GM12878 (cell line): ENCODE data around the gene TGFBR3. TPM values are rescaled to one million over a fixed set of nuclear protein-coding genes. Genes with fewer than 3 reads are reported as not detected.

ENCODE experiments used
- ATAC-seq: fragments of 200-7000 bp; cut with Tn5 transposase; 3 replicates; pipeline ENCODE4 v1.9.1; 2020; ENCODE audit warnings: mild to moderate bottlenecking, moderate library complexity
- BruUV-seq: library from RNA; stranded (reverse); fragments of 400-500 nt; replicated peaks from 2 replicates; lab custom pipeline; 2021; lab: Mats Ljungman, UMichigan
- CTCF ChIA-PET: fragments of 300-600 bp; sonication (Branson Sonifier 250); formaldehyde crosslinking; extraction: SDS; loops from one replicate; lab custom pipeline; 2021; ENCODE audit warnings: inconsistent platforms; lab: Yijun Ruan, JAX
- POLR2A ChIA-PET: fragments of 350-600 bp; formaldehyde crosslinking; extraction: SDS; loops from one replicate; lab custom pipeline; 2021; ENCODE audit warnings: inconsistent platforms; lab: Charles Lee
- RAD21 ChIA-PET: fragments of 300-600 bp; sonication (Branson Sonifier 250); formaldehyde crosslinking; loops from one replicate; lab custom pipeline; 2023; ENCODE audit warnings: antibody characterized with exemption; ENCODE audit not compliant: unreplicated experiment; lab: Charles Lee
- SMC1A ChIA-PET: fragments of 300-600 bp; sonication (Branson Sonifier 250); formaldehyde crosslinking; loops from one replicate; lab custom pipeline; 2023; ENCODE audit not compliant: unreplicated experiment, uncharacterized antibody; lab: Charles Lee
- DNase-seq: peaks from one replicate; pipeline ENCODE4 v3.0.0-alpha.2; 2011; ENCODE audit warnings: low read depth, low spot score
- FAIRE-seq: peaks from 3 replicates; lab custom pipeline; 2011; peaks lifted over from hg19 to GRCh38; lab: Jason Lieb, UNC
- H2AFZ ChIP-seq: 2 replicates; pipeline ENCODE4 v1.6.0; 2011; ENCODE audit warnings: low read depth, low read length, control low read depth; ENCODE audit not compliant: control insufficient read depth
- H3K27ac ChIP-seq: 2 replicates; pipeline ENCODE4 v1.5.1; 2011; ENCODE audit warnings: control low read depth; ENCODE audit not compliant: control insufficient read depth, insufficient read depth
- H3K27me3 ChIP-seq, 2 experiments: replicated peaks in 1 of 2; 2 replicates each; pipeline versions ENCODE4 v1.6.0 to v1.6.1; 2011; ENCODE audit warnings: low read length in 1 of 2; ENCODE audit not compliant: control insufficient read depth in 2 of 2, insufficient read depth in 2 of 2
- H3K36me3 ChIP-seq, 2 experiments: 2 replicates each; pipeline ENCODE4 v1.5.1; 2011; ENCODE audit warnings: low read length in 1 of 2; ENCODE audit not compliant: control insufficient read depth in 2 of 2, insufficient read depth in 2 of 2
- H3K4me1 ChIP-seq: 2 replicates; pipeline ENCODE4 v1.6.1; 2011; ENCODE audit warnings: mild to moderate bottlenecking, low read length, moderate library complexity, mixed read lengths; ENCODE audit not compliant: control insufficient read depth, insufficient read depth
- H3K4me2 ChIP-seq: 2 replicates; pipeline ENCODE4 v1.6.0; 2011; ENCODE audit warnings: control low read depth; ENCODE audit not compliant: control insufficient read depth, insufficient read depth
- H3K4me3 ChIP-seq: fragments of 200-600 bp; sonication (generic); 2 replicates; pipeline ENCODE4 v1.5.1; 2016
- H3K79me2 ChIP-seq: 2 replicates; pipeline ENCODE4 v1.6.0; 2011; ENCODE audit warnings: low read length; ENCODE audit not compliant: control insufficient read depth, insufficient read depth
- H3K9ac ChIP-seq: 2 replicates; pipeline ENCODE4 v1.8.0; 2011; ENCODE audit warnings: low read length, control low read depth, mixed read lengths; ENCODE audit not compliant: control insufficient read depth, insufficient read depth
- H3K9me3 ChIP-seq: replicated peaks from 3 replicates; pipeline ENCODE4 v1.5.1; 2011; ENCODE audit warnings: mild to moderate bottlenecking, low read length; ENCODE audit not compliant: control insufficient read depth, insufficient read depth
- H4K20me1 ChIP-seq: 2 replicates; pipeline ENCODE4 v1.6.0; 2011; ENCODE audit not compliant: control insufficient read depth, insufficient read depth
- BCLAF1 ChIP-seq: fragments of 450-650 bp; IDR thresholded peaks from 2 replicates; pipeline ENCODE4 v1.6.1; 2017; ENCODE audit warnings: antibody characterized with exemption, mild to moderate bottlenecking, moderate library complexity
- CBFB ChIP-seq: IDR thresholded peaks from 2 replicates; pipeline ENCODE4 v1.6.1; 2016; ENCODE audit warnings: antibody characterized with exemption, low read depth
- CBX5 ChIP-seq: sonication (generic); IDR thresholded peaks from 2 replicates; pipeline ENCODE4 v1.6.1; 2016; ENCODE audit warnings: low read depth, moderate library complexity, mild to moderate bottlenecking, inconsistent platforms
- E2F8 ChIP-seq: fragments of 450-650 bp; IDR thresholded peaks from 2 replicates; pipeline ENCODE4 v1.6.1; 2018; ENCODE audit warnings: mild to moderate bottlenecking, low read depth, moderate library complexity; ENCODE audit not compliant: partially characterized antibody
- ESRRA ChIP-seq: IDR thresholded peaks from 2 replicates; pipeline ENCODE4 v1.6.1; 2012; ENCODE audit warnings: mild to moderate bottlenecking, low read length, improper control_type of control experiment
- HSF1 ChIP-seq: fragments of 150-350 bp; IDR thresholded peaks from 2 replicates; pipeline ENCODE4 v1.6.1; 2014; ENCODE audit warnings: mild to moderate bottlenecking, low read depth, low read length
- KLF5 ChIP-seq: fragments of 450-650 bp; IDR thresholded peaks from 2 replicates; pipeline ENCODE4 v1.6.1; 2014; ENCODE audit warnings: mild to moderate bottlenecking; ENCODE audit not compliant: partially characterized antibody
- SMARCA5 ChIP-seq: fragments of 450-650 bp; IDR thresholded peaks from 2 replicates; pipeline ENCODE4 v1.6.1; 2017; ENCODE audit warnings: mild to moderate bottlenecking
- SREBF1 ChIP-seq: IDR thresholded peaks from 2 replicates; pipeline ENCODE4 v1.6.1; 2012; ENCODE audit warnings: mild to moderate bottlenecking, low read length
- STAT3 ChIP-seq: IDR thresholded peaks from 2 replicates; pipeline ENCODE4 v1.6.1; 2011; ENCODE audit warnings: low read depth, low read length, improper control_type of control experiment
- SUZ12 ChIP-seq: fragments of 200-600 bp; sonication (generic); IDR thresholded peaks from one replicate; pipeline ENCODE4 v1.6.1; 2018; ENCODE audit warnings: antibody characterized with exemption, mild to moderate bottlenecking; ENCODE audit not compliant: unreplicated experiment
- ZZZ3 ChIP-seq: IDR thresholded peaks from 2 replicates; pipeline ENCODE4 v1.6.1; 2011; ENCODE audit warnings: low read depth; ENCODE audit not compliant: control insufficient read depth, insufficient read length
- WGBS: methylation state at CpG from one replicate; pipeline ENCODE4 v1.1.6; 2016; ENCODE audit warnings: low lambda C conversion rate; ENCODE audit not compliant: insufficient replicate concordance, insufficient coverage; ENCODE audit errors: missing lambda C conversion rate; 5-methylcytosine and 5-hydroxymethylcytosine counted together
- in situ Hi-C: fragments of 300-500 bp; cut with MboI; formaldehyde crosslinking; loops from 9 replicates; pipeline ENCODE4 v1.14.3; 2018; ENCODE audit warnings: mixed read lengths
- intact Hi-C: fragments of 100-400 bp; cut with micrococcal nuclease; formaldehyde crosslinking; loops from one replicate; pipeline ENCODE4 v1.14.2; 2022; ENCODE audit not compliant: unreplicated experiment
- polyA plus RNA-seq, 11 experiments: library from polyadenylated mRNA; depleted of rRNA in 4 of 11; unstranded in 6 of 11; stranded (reverse) in 5 of 11; fragments of >200 nt; fragmentation: Nextera tagmentation in 4 of 11; fragmentation: Illumina TruSeq in 1 of 11; extraction: Ambion mirVana in 4 of 11; extraction: Trizol in 1 of 11; gene quantifications; 1 replicate in 1 of 11; 2 replicates in 10 of 11; pipeline versions ENCODE4 v1.2.1 to v1.2.3, GENCODE V29; 2011 to 2016; ENCODE audit warnings: inconsistent platforms in 2 of 11, missing spikeins in 2 of 11, low read depth in 1 of 11
- total RNA-seq, 4 experiments: library from RNA; depleted of rRNA in 3 of 4; stranded (reverse); fragments of >200 nt in 3 of 4; fragmentation: Illumina TruSeq in 1 of 4; extraction: Trizol in 1 of 4; gene quantifications; 2 replicates each; pipeline versions ENCODE4 v1.2.1 to v1.2.3, GENCODE V29; 2013 to 2021

The TGFBR3 gene
- total and polyA plus RNA-seq, 10 of the 15 experiments (the other 5 are each of a cell fraction or from before 2014, with no cell fraction given): 2.7 to 16.5 (median 12.6) TPM

GRCh38 chr1:91806181-91806768 is 79.7 kb downstream of the TGFBR3 start (continued):
- TF ChIP-seq HSF1 (no peak), CBFB (no peak)

DNA sequence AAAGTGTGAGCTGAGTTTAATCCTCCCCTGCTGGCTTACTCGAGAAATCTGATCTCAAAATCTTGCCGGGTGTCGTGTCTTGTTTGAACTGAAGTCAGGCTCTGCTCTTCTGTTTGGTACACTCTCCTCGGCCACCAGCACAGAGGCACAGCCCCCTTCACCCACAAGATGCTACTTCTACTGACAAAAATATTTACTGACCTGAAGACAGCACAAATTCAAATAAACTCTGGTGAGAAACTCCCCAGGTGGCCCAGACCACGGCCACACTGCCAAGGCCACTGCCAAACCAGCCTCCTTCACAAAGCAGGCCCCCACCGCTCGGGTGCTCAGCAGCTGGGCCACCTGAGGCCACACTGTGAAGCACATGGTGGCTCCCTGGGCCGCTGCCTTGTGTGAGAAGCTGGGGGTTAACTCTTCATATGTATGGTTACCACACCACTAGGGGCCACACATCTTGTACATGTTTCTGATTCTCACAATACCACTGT is 80.6 kb downstream of the TGFBR3 start:
- Histone ChIP-seq H3K4me3 (no peak overlapping the region), H4K20me1 (no peaks in the 10 kb centered on the region), H3K9me3 (no peaks in the 10 kb centered on the region), H3K9ac (no peak overlapping the region), H3K4me1 (peaks cover 33% of the 10 kb centered on the region), H3K4me2 (no peak overlapping the region), H3K79me2 (no peaks in the 10 kb centered on the region), H3K27ac (peak overlapping the region; percentile 81; the same call in 1 of the 2 replicates), H3K36me3 (no peaks in the 10 kb centered on the region), H3K27me3 (no peaks in the 10 kb centered on the region), H2AFZ (no peak overlapping the region)
- BruUV-seq: no TSS peak
- ChIA-PET POLR2A (interaction anchor here (0.6 kb wide), 1 partner anchor 1183 kb away, joined by 4 read pairs; no protein-coding TSS in a partner anchor), CTCF (no interaction called here), SMC1A (interaction anchor here (1.0 to 1.2 kb wide), 2 partner anchors 67 to 69 kb away, joined by 3 read pairs; no protein-coding TSS in a partner anchor), RAD21 (interaction anchor here (1.2 kb wide), 1 partner anchor 14 kb away, joined by 4 read pairs; no protein-coding TSS in a partner anchor)
- ATAC-seq (peak; percentile 3; the same call in 2 of the 3 replicates), DNase-seq (no peak), FAIRE-seq (no peak)
- intact Hi-C loops (loop anchor here (2.0 to 10.0 kb wide), 2 partner anchors 71 to 301 kb away; partner anchors contain the start of gene CDC7), in situ Hi-C loops (no loop called here)
- no peak for TF ChIP-seq ZZZ3
- no peak for TF ChIP-seq E2F8
- no peak for TF ChIP-seq ESRRA
- no peak for TF ChIP-seq SUZ12
- no peak for TF ChIP-seq SREBF1
- no peak for TF ChIP-seq KLF5
- TF ChIP-seq SMARCA5: no peak
- TF ChIP-seq CBX5: no peak
- TF ChIP-seq BCLAF1: no peak
- TF ChIP-seq STAT3: no peak
- WGBS: 89% methylated on average over 8 of the region's 8 CpGs
